ENCODE measurements around the gene ELAPOR1. TPM values are rescaled to one million over a fixed set of nuclear protein-coding genes. Genes with fewer than 3 reads are reported as not detected.

ELAPOR1 gene
- total RNA-seq, 6 donors from 2014 or later = 14.7 to 49.3 (median 24.4) TPM

DNA sequence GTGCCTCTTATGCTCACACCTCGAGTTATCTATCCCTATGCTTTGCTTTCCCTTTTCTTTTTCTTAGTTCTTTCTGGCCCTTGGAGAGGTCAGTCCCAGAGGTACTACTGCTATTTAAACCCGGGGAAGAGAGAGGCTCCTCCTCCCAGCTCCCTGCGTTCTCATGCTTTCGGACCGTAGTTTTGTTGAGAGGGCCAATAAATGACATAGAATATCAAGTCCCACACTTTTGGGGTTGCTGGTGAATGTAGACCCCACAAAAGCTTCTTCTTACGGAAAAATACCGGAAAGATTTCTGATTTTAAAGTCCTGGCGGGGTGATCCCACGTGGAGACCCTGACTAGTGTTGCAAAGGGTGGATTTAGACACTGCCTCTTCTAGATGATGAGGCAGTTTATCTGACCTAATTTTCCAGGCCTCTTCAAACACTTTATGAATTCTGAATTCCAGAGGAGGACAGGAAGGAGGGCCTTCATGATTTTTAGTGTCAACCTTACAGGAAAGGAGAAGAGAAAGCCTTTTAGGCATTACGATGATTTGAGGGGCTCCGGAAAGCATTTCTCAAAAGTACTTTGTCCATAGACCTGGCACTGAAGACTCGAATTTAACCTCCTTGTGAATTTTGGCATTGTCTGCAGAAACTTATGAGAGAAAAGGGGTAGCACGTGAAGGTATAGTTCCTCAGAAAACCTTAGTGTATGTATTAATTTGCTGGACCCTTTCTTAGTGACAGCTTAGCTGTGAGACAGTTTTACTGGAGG, 22.7 kb upstream of the ELAPOR1 start:
- 1 to 2% methylated on average over 13 of the region's 13 CpGs for WGBS, 2 donors
- no peak for DNase-seq
- peak; percentile 83 to 86 for ATAC-seq (ENCODE audit: low FRiP score in 2 of 2)
- peaks cover 21 to 50% (median 27%) of the 10 kb centered on the region in 4 donors for H3K4me1 ChIP-seq
- H3K9me3 ChIP-seq = no peaks in the 10 kb centered on the region
- peak overlapping the region; percentile 68 to 76 (median 74) for H3K4me3 ChIP-seq
- no peaks in the 10 kb centered on the region for H3K27me3 ChIP-seq
- H3K27ac ChIP-seq = peak overlapping the region; percentile 97 to 99 (median 98)
- TF ChIP-seq POLR2A (IDR thresholded peaks at IDR 0.05) = no peak
- TF ChIP-seq, protein P1, sequence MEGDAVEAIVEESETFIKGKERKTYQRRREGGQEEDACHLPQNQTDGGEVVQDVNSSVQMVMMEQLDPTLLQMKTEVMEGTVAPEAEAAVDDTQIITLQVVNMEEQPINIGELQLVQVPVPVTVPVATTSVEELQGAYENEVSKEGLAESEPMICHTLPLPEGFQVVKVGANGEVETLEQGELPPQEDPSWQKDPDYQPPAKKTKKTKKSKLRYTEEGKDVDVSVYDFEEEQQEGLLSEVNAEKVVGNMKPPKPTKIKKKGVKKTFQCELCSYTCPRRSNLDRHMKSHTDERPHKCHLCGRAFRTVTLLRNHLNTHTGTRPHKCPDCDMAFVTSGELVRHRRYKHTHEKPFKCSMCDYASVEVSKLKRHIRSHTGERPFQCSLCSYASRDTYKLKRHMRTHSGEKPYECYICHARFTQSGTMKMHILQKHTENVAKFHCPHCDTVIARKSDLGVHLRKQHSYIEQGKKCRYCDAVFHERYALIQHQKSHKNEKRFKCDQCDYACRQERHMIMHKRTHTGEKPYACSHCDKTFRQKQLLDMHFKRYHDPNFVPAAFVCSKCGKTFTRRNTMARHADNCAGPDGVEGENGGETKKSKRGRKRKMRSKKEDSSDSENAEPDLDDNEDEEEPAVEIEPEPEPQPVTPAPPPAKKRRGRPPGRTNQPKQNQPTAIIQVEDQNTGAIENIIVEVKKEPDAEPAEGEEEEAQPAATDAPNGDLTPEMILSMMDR (IDR thresholded peaks at IDR 0.05) = no peak
- no peak for TF ChIP-seq EP300 (IDR thresholded peaks at IDR 0.05)
- TF ChIP-seq POLR2AphosphoS5 (IDR thresholded peaks at IDR 0.05) = no peak
- H3K36me3 ChIP-seq = peaks cover 2 to 26% (median 11%) of the 10 kb centered on the region in 4 donors

DNA sequence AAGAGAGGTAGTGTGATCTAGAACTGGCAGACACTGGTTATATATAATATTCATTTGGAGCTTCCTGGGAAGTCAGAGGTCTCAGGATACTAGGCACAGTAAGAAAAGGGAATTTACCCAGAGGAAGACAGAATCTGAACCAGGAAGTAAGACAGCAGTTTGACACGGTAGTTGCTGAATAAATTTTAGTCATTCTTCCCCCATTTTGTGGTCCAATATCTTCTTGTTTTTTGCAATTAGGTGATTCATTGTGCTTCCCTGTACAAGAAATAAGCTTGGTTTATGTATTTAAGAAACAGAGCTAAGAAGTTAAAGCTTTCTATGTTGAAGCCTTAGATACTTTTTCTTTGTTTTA, 22.1 kb upstream of the ELAPOR1 start:
- peak overlapping the region; percentile 68 to 76 (median 74) for H3K4me3 ChIP-seq
- H3K27me3 ChIP-seq = no peaks in the 10 kb centered on the region
- DNase-seq (no peak), ATAC-seq (ENCODE audit: low FRiP score in 2 of 2) (no peak)
- 0% methylated on average over 1 of the region's 1 CpG for WGBS, 2 donors
- no peaks in the 10 kb centered on the region for H3K9me3 ChIP-seq
- H3K27ac ChIP-seq = peak overlapping the region; percentile 97 to 99 (median 98)
- peak in 1 of 4 donors; percentile 6 for TF ChIP-seq POLR2A (IDR thresholded peaks at IDR 0.05)
- TF ChIP-seq EP300 (IDR thresholded peaks at IDR 0.05) = no peak
- peaks cover 21 to 50% (median 28%) of the 10 kb centered on the region in 4 donors for H3K4me1 ChIP-seq
- H3K36me3 ChIP-seq = peaks cover 2 to 26% (median 11%) of the 10 kb centered on the region in 4 donors

DNA sequence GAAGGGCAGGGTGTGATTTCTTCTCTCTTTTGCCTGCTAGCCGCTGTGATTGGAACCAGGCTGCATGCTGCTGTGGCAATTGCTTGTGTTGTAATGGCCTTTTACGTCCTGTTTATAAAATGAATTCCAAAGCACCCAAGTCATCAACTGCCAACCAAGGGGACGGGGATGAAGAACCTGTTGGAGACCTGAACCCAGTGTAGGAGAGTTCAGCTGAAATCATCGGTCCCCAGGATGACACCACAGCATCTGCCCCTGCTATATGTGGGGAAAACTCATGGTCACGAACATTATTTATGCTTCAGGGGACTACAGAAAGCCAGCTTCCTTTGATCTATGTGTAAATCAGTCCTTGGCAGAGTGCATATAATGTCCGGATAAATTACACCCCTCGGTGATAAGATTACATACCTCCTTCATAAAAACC, 19.5 kb upstream of the ELAPOR1 start:
- H3K36me3 ChIP-seq = peaks cover 2 to 26% (median 11%) of the 10 kb centered on the region in 4 donors
- H3K27me3 ChIP-seq = no peaks in the 10 kb centered on the region
- DNase-seq = no peak
- TF ChIP-seq EP300 (IDR thresholded peaks at IDR 0.05) = no peak
- TF ChIP-seq, protein P1 (IDR thresholded peaks at IDR 0.05) = no peak
- TF ChIP-seq POLR2A (IDR thresholded peaks at IDR 0.05) = no peak
- no peak for TF ChIP-seq POLR2AphosphoS5 (IDR thresholded peaks at IDR 0.05)
- no peaks in the 10 kb centered on the region for H3K9me3 ChIP-seq
- H3K27ac ChIP-seq = peak overlapping the region; percentile 12 to 73 (median 26)
- no peak overlapping the region for H3K4me3 ChIP-seq
- no peak for ATAC-seq (ENCODE audit: low FRiP score in 2 of 2)
- H3K4me1 ChIP-seq = peaks cover 23 to 51% (median 28%) of the 10 kb centered on the region in 4 donors
- WGBS, 2 donors = 55 to 79% methylated on average over 7 of the region's 7 CpGs

DNA sequence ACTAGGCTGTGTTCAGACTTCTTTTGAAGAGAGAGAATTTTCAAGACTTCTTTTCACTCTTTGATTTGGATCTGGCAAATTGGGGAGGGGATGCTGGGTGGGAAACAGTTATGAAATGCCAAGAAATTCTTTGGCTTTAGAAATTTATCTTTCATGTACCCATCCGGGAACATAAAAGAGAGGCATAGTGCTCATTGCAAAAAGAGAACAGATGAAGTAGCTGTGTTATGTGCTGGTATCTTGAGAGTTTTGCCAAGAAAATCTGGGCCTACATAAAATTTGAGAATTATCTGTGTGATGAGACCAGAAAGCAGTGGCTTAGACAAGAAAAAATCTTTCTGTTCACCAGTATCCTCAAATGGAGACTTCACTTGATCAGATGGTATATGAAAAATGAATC, 19.0 kb upstream of the ELAPOR1 start:
- peaks cover 2 to 26% (median 11%) of the 10 kb centered on the region in 4 donors for H3K36me3 ChIP-seq
- no peak for TF ChIP-seq POLR2A (IDR thresholded peaks at IDR 0.05)
- TF ChIP-seq POLR2AphosphoS5 (IDR thresholded peaks at IDR 0.05) = no peak
- TF ChIP-seq EP300 (IDR thresholded peaks at IDR 0.05) = no peak
- TF ChIP-seq, protein P1 (IDR thresholded peaks at IDR 0.05) = no peak
- no peak for DNase-seq
- no peak overlapping the region for H3K4me3 ChIP-seq
- H3K27me3 ChIP-seq = no peaks in the 10 kb centered on the region
- WGBS, 2 donors = 60 to 69% methylated on average over 1 of the region's 1 CpG
- no peaks in the 10 kb centered on the region for H3K9me3 ChIP-seq
- peaks cover 25 to 53% (median 28%) of the 10 kb centered on the region in 4 donors for H3K4me1 ChIP-seq
- H3K27ac ChIP-seq = peak overlapping the region; percentile 12 to 73 (median 26)
- ATAC-seq (ENCODE audit: low FRiP score in 2 of 2) = no peak

DNA sequence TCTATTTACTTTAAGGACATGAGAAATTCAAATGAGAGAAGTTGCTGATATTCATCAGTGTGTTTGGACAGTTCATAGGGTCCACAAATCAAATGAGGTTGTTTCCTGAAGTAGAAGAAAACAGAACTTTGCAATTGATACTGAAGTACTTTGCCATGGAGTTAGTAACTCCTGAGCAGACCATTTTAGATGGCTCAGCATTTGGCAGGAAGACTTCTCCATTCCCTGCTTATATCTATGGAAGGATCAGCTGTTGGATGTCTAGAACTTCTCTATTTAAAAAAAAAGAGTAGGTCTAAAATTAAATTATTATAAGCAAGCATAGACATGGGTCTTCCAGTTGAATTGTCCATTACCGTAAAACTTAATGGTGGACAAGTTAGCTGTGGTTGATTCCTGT, 18.3 kb upstream of the ELAPOR1 start:
- Histone ChIP-seq H3K27ac (peak overlapping the region in 1 of 4 donors; percentile 27), H3K9me3 (no peaks in the 10 kb centered on the region), H3K4me1 (peaks cover 22 to 49% (median 28%) of the 10 kb centered on the region in 4 donors), H3K36me3 (peaks cover 2 to 26% (median 11%) of the 10 kb centered on the region in 4 donors), H3K27me3 (no peaks in the 10 kb centered on the region), H3K4me3 (no peak overlapping the region)
- ATAC-seq (ENCODE audit: low FRiP score in 2 of 2) (no peak), DNase-seq (no peak)
- TF ChIP-seq POLR2A (IDR thresholded peaks at IDR 0.05) = no peak
- no peak for TF ChIP-seq POLR2AphosphoS5 (IDR thresholded peaks at IDR 0.05)
- no peak for TF ChIP-seq EP300 (IDR thresholded peaks at IDR 0.05)
- TF ChIP-seq, protein P1 (IDR thresholded peaks at IDR 0.05) = no peak
- WGBS, 2 donors = 97 to 100% methylated on average over 1 of the region's 1 CpG
